GM12878 (cell line): ENCODE measurements around the gene ALPK1. TPM values are rescaled to one million over a fixed set of nuclear protein-coding genes. Genes with fewer than 3 reads are reported as not detected.

ENCODE experiments used
- ASH2L ChIP-seq: fragments of 300-600, 200-600 bp; sonication (generic); IDR thresholded peaks from 2 replicates; pipeline ENCODE4 v1.6.1; 2017; ENCODE audit warnings: low read depth, mild to moderate bottlenecking, borderline replicate concordance
- CBX3 ChIP-seq: fragments of 200-600 bp; sonication (generic); IDR thresholded peaks from 2 replicates; pipeline ENCODE4 v1.6.1; 2016; ENCODE audit warnings: low read depth, borderline replicate concordance
- EGR1 ChIP-seq, 2 experiments: IDR thresholded peaks; 1 replicate in 1 of 2; 2 replicates in 1 of 2; pipeline ENCODE4 v1.6.1; 2011 to 2012; ENCODE audit warnings: low read depth in 2 of 2, low read length in 2 of 2, borderline replicate concordance in 1 of 2, mild to moderate bottlenecking in 1 of 2, moderate library complexity in 1 of 2
- FOS ChIP-seq: IDR thresholded peaks from 3 replicates; pipeline ENCODE4 v1.6.1; 2011; ENCODE audit warnings: borderline replicate concordance; ENCODE audit not compliant: insufficient read length; ENCODE audit errors: extremely low read depth
- IRF3 ChIP-seq: fragments of 450-650 bp; IDR thresholded peaks from 2 replicates; pipeline ENCODE4 v1.6.1; 2014; ENCODE audit warnings: mild to moderate bottlenecking
- LARP7 ChIP-seq: fragments of 450-650 bp; IDR thresholded peaks from 2 replicates; pipeline ENCODE4 v1.6.1; 2017; ENCODE audit warnings: mild to moderate bottlenecking
- PAX5 ChIP-seq: IDR thresholded peaks from 2 replicates; pipeline ENCODE4 v1.6.1; 2011; ENCODE audit warnings: low read depth, low read length, borderline replicate concordance
- RCOR1 ChIP-seq: conservative IDR thresholded peaks from 2 replicates; pipeline ENCODE4 v1.6.1; 2012; ENCODE audit warnings: low read depth, low read length, improper control_type of control experiment
- SKIL ChIP-seq: fragments of 450-650 bp; IDR thresholded peaks from 2 replicates; pipeline ENCODE4 v1.6.1; 2017; ENCODE audit warnings: mild to moderate bottlenecking, low read depth, inconsistent platforms; ENCODE audit not compliant: poor library complexity, severe bottlenecking
- polyA plus RNA-seq, 11 experiments: library from polyadenylated mRNA; depleted of rRNA in 4 of 11; unstranded in 6 of 11; stranded (reverse) in 5 of 11; fragments of >200 nt; fragmentation: Nextera tagmentation in 4 of 11; fragmentation: Illumina TruSeq in 1 of 11; extraction: Ambion mirVana in 4 of 11; extraction: Trizol in 1 of 11; gene quantifications; 1 replicate in 1 of 11; 2 replicates in 10 of 11; pipeline versions ENCODE4 v1.2.1 to v1.2.3, GENCODE V29; 2011 to 2016; ENCODE audit warnings: inconsistent platforms in 2 of 11, missing spikeins in 2 of 11, low read depth in 1 of 11
- total RNA-seq, 4 experiments: library from RNA; depleted of rRNA in 3 of 4; stranded (reverse); fragments of >200 nt in 3 of 4; fragmentation: Illumina TruSeq in 1 of 4; extraction: Trizol in 1 of 4; gene quantifications; 2 replicates each; pipeline versions ENCODE4 v1.2.1 to v1.2.3, GENCODE V29; 2013 to 2021

ALPK1 gene
- total and polyA plus RNA-seq, 10 of the 15 experiments (the other 5 are each of a cell fraction or from before 2014, with no cell fraction given), result 8.5 to 32.3 (median 22.6) TPM

GRCh38 chr4:112358415-112358814 is 61.2 kb downstream of the ALPK1 start (continued):
- TF ChIP-seq SKIL (no peak), FOS (no peak), CBX3 (no peak), LARP7 (no peak), ASH2L (no peak), EGR1 (IDR thresholded peaks at IDR 0.05; ENCODE audit: borderline replicate concordance in 1 of 2, low read depth in 2 of 2, low read length in 2 of 2) (no peak), RCOR1 (no peak), IRF3 (no peak), PAX5 (no peak)
